Measurements from ENCODE around the gene FBXO2.

FBXO2 gene

GRCh38 chr1:11648039-11648438 is 6.2 kb downstream of the FBXO2 start:
- TF ChIP-seq CREB5 (CRISPR knock-in tag; IDR thresholded peaks at IDR 0.05; ENCODE audit: low read depth) (no peak), TSHZ2 (CRISPR knock-in tag; IDR thresholded peaks at IDR 0.05) (no peak), CSRNP3 (CRISPR knock-in tag; IDR thresholded peaks at IDR 0.05) (no peak), ARNTL (CRISPR knock-in tag; IDR thresholded peaks at IDR 0.05; ENCODE audit: borderline replicate concordance, low read depth) (no peak), SNAI2 (CRISPR knock-in tag; IDR thresholded peaks at IDR 0.05) (no peak), ZNF565 (CRISPR knock-in tag; conservative IDR thresholded peaks at IDR 0.05; ENCODE audit: low read depth) (no peak), RARB (CRISPR knock-in tag; IDR thresholded peaks at IDR 0.05) (no peak), ISL1 (CRISPR knock-in tag; IDR thresholded peaks at IDR 0.05) (no peak), ZNF8 (CRISPR knock-in tag; IDR thresholded peaks at IDR 0.05) (no peak)
- ATAC-seq: no peak

- ATAC-seq: no peak
- no peak for TF ChIP-seq ZFP3 (CRISPR knock-in tag; IDR thresholded peaks at IDR 0.05)
- TF ChIP-seq TCF4 (CRISPR knock-in tag; IDR thresholded peaks at IDR 0.05; ENCODE audit: borderline replicate concordance): no peak
- no peak for TF ChIP-seq ISL1 (CRISPR knock-in tag; IDR thresholded peaks at IDR 0.05)
- TF ChIP-seq CSDC2 (CRISPR knock-in tag; IDR thresholded peaks at IDR 0.05): no peak
- TF ChIP-seq CSRNP3 (CRISPR knock-in tag; IDR thresholded peaks at IDR 0.05): no peak
- no peak for TF ChIP-seq CREB5 (CRISPR knock-in tag; IDR thresholded peaks at IDR 0.05; ENCODE audit: low read depth)
- no peak for TF ChIP-seq ZNF8 (CRISPR knock-in tag; IDR thresholded peaks at IDR 0.05)
- no peak for TF ChIP-seq SNAI2 (CRISPR knock-in tag; IDR thresholded peaks at IDR 0.05)
- no peak for TF ChIP-seq TOX (CRISPR knock-in tag; IDR thresholded peaks at IDR 0.05; ENCODE audit: borderline replicate concordance)
- no peak for TF ChIP-seq OSR1 (CRISPR knock-in tag; IDR thresholded peaks at IDR 0.05)
- TF ChIP-seq ARNTL (CRISPR knock-in tag; IDR thresholded peaks at IDR 0.05; ENCODE audit: borderline replicate concordance, low read depth): no peak
- TF ChIP-seq ZNF565 (CRISPR knock-in tag; conservative IDR thresholded peaks at IDR 0.05; ENCODE audit: low read depth): no peak
- TF ChIP-seq BACH2 (CRISPR knock-in tag; IDR thresholded peaks at IDR 0.05; ENCODE audit: borderline replicate concordance): no peak
- TF ChIP-seq PATZ1 (CRISPR knock-in tag; IDR thresholded peaks at IDR 0.05; ENCODE audit: borderline replicate concordance): no peak
- TF ChIP-seq ESRRG (CRISPR knock-in tag; IDR thresholded peaks at IDR 0.05): no peak
- no peak for TF ChIP-seq ZFP30 (CRISPR knock-in tag; IDR thresholded peaks at IDR 0.05)
- TF ChIP-seq ZNF70 (CRISPR knock-in tag; IDR thresholded peaks at IDR 0.05): no peak
- TF ChIP-seq RARB (CRISPR knock-in tag; IDR thresholded peaks at IDR 0.05): no peak
- TF ChIP-seq GLIS3 (CRISPR knock-in tag; IDR thresholded peaks at IDR 0.05): no peak
Observed at GRCh38 chr1:11647333-11647732, 6.9 kb downstream of the FBXO2 start.

GRCh38 chr1:11646317-11646716 is 7.9 kb downstream of the FBXO2 start:
- TF ChIP-seq TCF4 (CRISPR knock-in tag; IDR thresholded peaks at IDR 0.05; ENCODE audit: borderline replicate concordance) (no peak), TOX (CRISPR knock-in tag; IDR thresholded peaks at IDR 0.05; ENCODE audit: borderline replicate concordance) (no peak), CSDC2 (CRISPR knock-in tag; IDR thresholded peaks at IDR 0.05) (no peak), SNAI2 (CRISPR knock-in tag; IDR thresholded peaks at IDR 0.05) (no peak), OSR1 (CRISPR knock-in tag; IDR thresholded peaks at IDR 0.05) (no peak), RARB (CRISPR knock-in tag; IDR thresholded peaks at IDR 0.05) (no peak)
- ATAC-seq: no peak
